Measurements from ENCODE around the gene WDR74. TPM values are rescaled to one million over a fixed set of nuclear protein-coding genes. Genes with fewer than 3 reads are reported as not detected.
A peak's percentile ranks its signal among the peaks of the same experiment; 100 is the strongest.

WDR74 gene
- total RNA-seq, result 10 to 100 TPM; 17.6 to 30.6 (median 24.3) TPM
- long read RNA-seq, partial matches to known transcripts, result 1 of 4 reads
- long read RNA-seq, other reads (novel, unspliced or antisense), result 0 of 4 reads

- Histone ChIP-seq H3K36me3 (peaks cover 0 to 20% (median 7%) of the 10 kb centered on the region in 4 donors), H3K9me3 (no peaks in the 10 kb centered on the region), H3K27ac (peak within 1 kb of the TSS; percentile 94 to 99 (median 98)), H3K4me3 (peak within 1 kb of the TSS; percentile 84 to 95 (median 88)), H3K27me3 (no peaks in the 10 kb centered on the region), H3K4me1 (peaks cover 0 to 15% (median 3%) of the 10 kb centered on the region in 4 donors)
- WGBS (ENCODE audit: insufficient coverage, low coverage, low lambda C conversion rate, missing lambda C conversion rate), result 0% methylated on average over 28 of the region's 62 CpGs
- intact Hi-C loops (cut with DNase I), result no loop called here
- DNase-seq (peak; percentile 95 to 96 (median 95)), ATAC-seq (peak; percentile 63 to 73 (median 68))
- TF ChIP-seq POLR2A (IDR thresholded peaks at IDR 0.05), result peak; percentile 81
- no peak for TF ChIP-seq CTCF (IDR thresholded peaks at IDR 0.05)
These were observed at the start of gene WDR74 for GRCh38 chr11:62839050-62839945. TSS of gene WDR74 (minus strand) at chr11:62839590. CDS start at chr11:62839570, 20 bp downstream.

GRCh38 chr11:62889126-62889483 lies 49.7 kb upstream of the WDR74 start:
- no peaks in the 10 kb centered on the region for H3K9me3 ChIP-seq
- no peaks in the 10 kb centered on the region for H3K27me3 ChIP-seq
- ATAC-seq, result no peak
- H3K27ac ChIP-seq, result no peak overlapping the region
- intact Hi-C loops (cut with DNase I), result no loop called here
- no peak for TF ChIP-seq CTCF (IDR thresholded peaks at IDR 0.05)
- TF ChIP-seq POLR2A (IDR thresholded peaks at IDR 0.05), result no peak
- no peak for DNase-seq
- H3K4me1 ChIP-seq, result no peaks in the 10 kb centered on the region
- peaks cover 9 to 53% (median 36%) of the 10 kb centered on the region in 4 donors for H3K36me3 ChIP-seq
- H3K4me3 ChIP-seq, result no peak overlapping the region
- WGBS (ENCODE audit: insufficient coverage, low coverage, low lambda C conversion rate, missing lambda C conversion rate), result 78% methylated on average over 2 of the region's 2 CpGs

- no peak overlapping the region for H3K4me3 ChIP-seq
- H3K9me3 ChIP-seq, result no peaks in the 10 kb centered on the region
- TF ChIP-seq CTCF (IDR thresholded peaks at IDR 0.05) (no peak), POLR2A (IDR thresholded peaks at IDR 0.05) (no peak)
- H3K27me3 ChIP-seq, result no peaks in the 10 kb centered on the region
- intact Hi-C loops (cut with DNase I), result no loop called here
- DNase-seq (no peak), ATAC-seq (no peak)
- peaks cover 9 to 60% (median 40%) of the 10 kb centered on the region in 4 donors for H3K36me3 ChIP-seq
- no peak overlapping the region for H3K27ac ChIP-seq
- H3K4me1 ChIP-seq, result peaks cover 0 to under 1% (median 0%) of the 10 kb centered on the region in 4 donors
- 89% methylated on average over 5 of the region's 14 CpGs for WGBS (ENCODE audit: insufficient coverage, low coverage, low lambda C conversion rate, missing lambda C conversion rate)
These were observed 49.0 kb upstream of the WDR74 start for GRCh38 chr11:62888406-62888805.

- intact Hi-C loops (cut with DNase I), result no loop called here
- Histone ChIP-seq H3K36me3 (peaks cover 9 to 70% (median 43%) of the 10 kb centered on the region in 4 donors), H3K9me3 (no peaks in the 10 kb centered on the region), H3K4me3 (no peak overlapping the region), H3K27ac (no peak overlapping the region), H3K27me3 (no peaks in the 10 kb centered on the region), H3K4me1 (peaks cover 0 to 20% (median 8%) of the 10 kb centered on the region in 4 donors)
- TF ChIP-seq CTCF (IDR thresholded peaks at IDR 0.05) (no peak), POLR2A (IDR thresholded peaks at IDR 0.05) (no peak)
- DNase-seq (no peak), ATAC-seq (no peak)
- WGBS (ENCODE audit: insufficient coverage, low coverage, low lambda C conversion rate, missing lambda C conversion rate), result 76% methylated on average over 5 of the region's 11 CpGs
These were observed 45.9 kb upstream of the WDR74 start for GRCh38 chr11:62885137-62885750.
